ENCODE results near the gene PIK3C2G. TPM values are rescaled to one million over a fixed set of nuclear protein-coding genes. Genes with fewer than 3 reads are reported as not detected.

Gene PIK3C2G
- total and polyA plus RNA-seq, 2 of the 13 experiments (the other 11 are each of a cell fraction or from before 2014, with no cell fraction given) = not detected

GRCh38 chr12:18358930-18359329, 97.6 kb downstream of the PIK3C2G start:
- BruUV-seq (replicated peaks) = no TSS peak
- ATAC-seq (no peak), FAIRE-seq (no peak), DNase-seq (ENCODE audit: low spot score) (no peak)
- no peak for TF ChIP-seq THAP11 (CRISPR knock-in tag; IDR thresholded peaks at IDR 0.05)
- TF ChIP-seq HNF1A (IDR thresholded peaks at IDR 0.05; ENCODE audit: low read depth) = no peak
- no peak for TF ChIP-seq HNF1A (CRISPR knock-in tag; IDR thresholded peaks at IDR 0.05; ENCODE audit: borderline replicate concordance)
- no peak for TF ChIP-seq ZNF770 (CRISPR knock-in tag; IDR thresholded peaks at IDR 0.05)
- TF ChIP-seq HOXD1 (CRISPR knock-in tag; IDR thresholded peaks at IDR 0.05) = no peak
- H3K4me3 ChIP-seq (replicated peaks in 1 of 3; ENCODE audit: insufficient read depth in 1 of 3, low read depth in 2 of 3, low read length in 3 of 3) = no peak overlapping the region
- no peak overlapping the region for H3K4me2 ChIP-seq (ENCODE audit: low read depth, low read length)
- no peaks in the 10 kb centered on the region for H3K79me2 ChIP-seq (ENCODE audit: insufficient read depth, low read length)
- H3K27me3 ChIP-seq (ENCODE audit: control insufficient read depth in 1 of 2, insufficient read depth in 2 of 2, low read length in 2 of 2) = no peaks in the 10 kb centered on the region; a peak in 1 of 5 replicates
- peaks cover under 1% of the 10 kb centered on the region; the same call in 1 of the 2 replicates for H3K9me3 ChIP-seq (ENCODE audit: low read length)
- no peak overlapping the region for H3K27ac ChIP-seq (ENCODE audit: extremely low read length, insufficient read depth, low read length)
- 0% methylated on average over 1 of the region's 2 CpGs for WGBS (ENCODE audit: low lambda C conversion rate)
- intact Hi-C loops (cut with micrococcal nuclease; ENCODE audit: unreplicated experiment) = no loop called here
- no peaks in the 10 kb centered on the region for H3K36me3 ChIP-seq (replicated peaks in 1 of 2; ENCODE audit: control insufficient read depth in 1 of 2, insufficient read depth in 2 of 2, low read length in 2 of 2)
- ChIA-PET CTCF (ENCODE audit: low intra/inter-chr PET ratio, low total read pairs) (no interaction called here), POLR2A (no interaction called here)
- no peak overlapping the region for H3K9ac ChIP-seq (ENCODE audit: insufficient read depth, low read depth, low read length)
- in situ Hi-C loops (cut with HindIII; ENCODE audit: extremely low pct_ligation_motif_present, low pct_unique_long_range_greater_than_20kb) = no loop called here
- no peak overlapping the region for H2AFZ ChIP-seq (ENCODE audit: low read length)
- H3K4me1 ChIP-seq (ENCODE audit: insufficient read depth, low read length) = no peaks in the 10 kb centered on the region
- no peaks in the 10 kb centered on the region for H4K20me1 ChIP-seq (ENCODE audit: insufficient read depth, low read length)
